GM19397 (cell line): ENCODE data around the gene ZNF12.

Experiments
- ATAC-seq: cut with Tn5 transposase; IDR thresholded peaks from one replicate; pipeline ENCODE4 v1.9.1; 2021; ENCODE audit warnings: mild to moderate bottlenecking, moderate library complexity; ENCODE audit not compliant: unreplicated experiment

The ZNF12 gene

DNA sequence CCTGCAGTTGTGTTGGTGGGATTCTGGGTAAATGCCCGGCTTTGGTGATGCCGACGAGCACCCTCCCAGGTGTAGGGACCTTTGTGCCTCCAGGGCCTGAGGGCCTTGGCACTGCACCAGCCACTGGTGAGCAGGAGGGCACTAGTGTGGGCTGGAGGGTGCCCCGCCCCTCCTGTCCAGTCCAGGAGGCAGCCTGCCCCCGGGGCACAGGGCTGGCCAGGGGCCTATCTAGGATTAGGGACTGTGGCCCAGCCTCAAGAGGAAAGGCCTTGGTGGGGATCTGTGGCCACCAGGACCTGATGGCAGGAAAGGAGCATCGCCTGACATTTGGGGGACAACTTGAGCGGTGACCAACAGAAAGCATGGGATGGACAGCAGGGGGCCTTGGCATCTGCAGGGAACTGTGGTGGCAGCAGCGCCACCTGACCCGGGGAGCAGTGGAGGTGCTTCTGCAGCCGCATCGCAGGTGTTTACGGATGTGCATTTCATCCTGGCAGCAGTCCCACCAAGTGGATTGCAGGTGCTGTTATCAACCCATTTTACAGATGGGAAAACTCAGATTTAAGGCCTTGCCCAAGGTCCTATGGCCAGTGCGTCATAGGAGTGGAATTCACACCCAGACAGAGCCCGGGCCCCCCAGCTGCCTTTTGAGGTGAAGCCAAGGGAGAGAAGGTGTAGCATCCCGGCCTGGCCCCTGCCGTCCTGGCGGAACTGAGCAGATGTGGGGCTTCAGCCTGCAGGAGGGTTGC is 58.5 kb downstream of the ZNF12 start:
- no peak for ATAC-seq

GRCh38 chr7:6647541-6647940 is 59.2 kb downstream of the ZNF12 start:
- ATAC-seq: no peak

DNA sequence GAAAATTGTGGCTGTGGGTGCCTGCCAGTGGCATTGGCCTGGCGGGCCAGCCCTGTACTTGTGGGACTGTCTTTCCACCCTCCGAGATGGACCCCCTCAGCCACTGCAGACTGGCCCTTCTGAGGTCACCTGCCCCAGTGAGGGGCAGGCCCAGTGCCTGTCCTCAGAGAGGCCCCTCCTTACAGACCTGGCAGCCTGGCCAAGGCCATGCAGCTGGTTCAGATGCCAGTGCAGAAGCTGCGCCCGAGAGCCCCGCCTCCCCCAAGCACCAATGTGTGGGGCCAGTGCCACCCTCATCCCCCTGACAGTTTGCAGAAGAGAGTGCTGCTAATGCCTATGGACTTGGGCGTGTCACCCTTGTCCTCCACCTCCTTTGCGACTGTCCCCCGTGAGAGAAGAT is 59.7 kb downstream of the ZNF12 start:
- ATAC-seq: no peak

DNA sequence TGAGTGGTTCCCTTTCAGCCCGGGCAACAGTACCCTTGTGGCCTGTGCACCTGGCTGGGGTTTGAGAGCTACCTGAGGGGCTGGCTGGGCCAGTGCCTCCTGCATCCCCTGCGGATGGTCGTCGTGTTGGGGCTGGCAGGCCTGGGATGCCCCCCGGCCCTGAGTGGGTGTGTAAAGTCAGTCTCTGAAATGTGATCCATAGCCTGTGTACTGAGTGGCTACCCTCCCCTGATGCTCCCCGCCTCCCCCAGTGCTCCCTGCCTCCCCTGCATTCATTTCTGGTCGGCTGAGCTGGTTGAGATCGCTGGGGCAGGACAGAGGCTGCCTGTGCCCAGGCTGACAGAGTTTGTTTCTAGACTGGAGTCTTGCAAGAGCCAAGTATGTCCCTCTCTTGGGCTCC is 60.3 kb downstream of the ZNF12 start:
- ATAC-seq: no peak

DNA sequence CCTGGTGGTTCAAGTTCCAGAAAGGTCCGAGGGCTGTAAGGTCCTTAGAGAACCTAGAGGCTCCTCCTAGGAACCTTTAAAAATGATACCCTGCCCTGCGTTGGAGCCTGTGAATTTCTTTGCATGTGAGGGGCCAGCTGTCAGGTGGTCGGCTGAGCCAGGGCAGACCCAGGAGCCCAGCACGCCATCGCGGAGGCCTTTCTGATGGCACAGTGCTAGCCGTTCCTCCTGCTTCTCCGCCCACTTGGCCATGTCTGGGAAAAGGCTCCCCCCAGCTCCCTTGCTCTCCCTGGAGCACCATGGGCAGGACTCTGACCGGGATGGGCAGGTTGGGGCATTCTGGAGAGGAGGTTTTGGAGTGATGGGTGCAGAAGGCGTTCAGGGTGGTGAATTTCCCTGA is 62.0 kb downstream of the ZNF12 start:
- ATAC-seq: no peak

- ATAC-seq: no peak
Measured at GRCh38 chr7:6643915-6644625, 62.7 kb downstream of the ZNF12 start.

DNA sequence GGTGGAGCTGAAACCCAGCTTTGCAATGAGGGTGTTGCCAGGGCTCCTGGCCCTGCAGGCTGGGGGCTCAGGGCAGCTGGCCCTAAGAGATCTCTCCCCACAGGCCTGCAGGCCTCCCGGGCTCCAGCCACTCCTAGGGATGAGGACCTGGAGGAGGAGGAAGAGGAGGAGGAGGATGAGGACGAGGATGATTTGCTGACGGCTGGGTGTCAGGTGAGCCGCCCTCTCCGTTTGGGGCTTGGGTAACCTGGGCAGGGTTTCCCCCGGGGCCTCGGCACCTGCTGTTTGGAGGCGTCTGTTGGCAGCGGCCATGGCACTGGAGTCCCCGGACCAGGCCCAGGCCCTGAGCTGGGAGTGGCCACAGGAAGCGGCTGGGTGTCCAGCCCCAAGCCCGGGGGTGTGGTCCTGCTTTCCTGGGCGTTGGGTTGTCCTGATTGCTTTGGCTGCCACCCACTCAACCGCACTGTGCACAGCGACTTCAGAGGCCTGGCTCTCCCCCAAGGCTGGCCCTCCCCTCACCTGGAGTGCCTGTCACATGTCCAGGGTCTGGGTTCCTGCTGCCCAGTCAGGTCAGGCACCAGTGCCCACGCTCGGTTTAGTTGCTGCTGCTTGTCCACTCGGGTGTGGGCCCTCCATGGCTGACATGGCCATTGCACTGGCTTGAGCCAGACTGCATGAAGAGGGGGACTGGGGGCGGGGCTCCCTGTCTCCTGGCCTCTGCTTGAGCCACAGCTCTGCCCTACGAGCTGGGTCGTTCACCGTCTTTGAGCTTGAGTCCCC is 63.7 kb downstream of the ZNF12 start:
- ATAC-seq: no peak

GRCh38 chr7:6642239-6642839 is 64.4 kb downstream of the ZNF12 start:
- ATAC-seq: no peak

DNA sequence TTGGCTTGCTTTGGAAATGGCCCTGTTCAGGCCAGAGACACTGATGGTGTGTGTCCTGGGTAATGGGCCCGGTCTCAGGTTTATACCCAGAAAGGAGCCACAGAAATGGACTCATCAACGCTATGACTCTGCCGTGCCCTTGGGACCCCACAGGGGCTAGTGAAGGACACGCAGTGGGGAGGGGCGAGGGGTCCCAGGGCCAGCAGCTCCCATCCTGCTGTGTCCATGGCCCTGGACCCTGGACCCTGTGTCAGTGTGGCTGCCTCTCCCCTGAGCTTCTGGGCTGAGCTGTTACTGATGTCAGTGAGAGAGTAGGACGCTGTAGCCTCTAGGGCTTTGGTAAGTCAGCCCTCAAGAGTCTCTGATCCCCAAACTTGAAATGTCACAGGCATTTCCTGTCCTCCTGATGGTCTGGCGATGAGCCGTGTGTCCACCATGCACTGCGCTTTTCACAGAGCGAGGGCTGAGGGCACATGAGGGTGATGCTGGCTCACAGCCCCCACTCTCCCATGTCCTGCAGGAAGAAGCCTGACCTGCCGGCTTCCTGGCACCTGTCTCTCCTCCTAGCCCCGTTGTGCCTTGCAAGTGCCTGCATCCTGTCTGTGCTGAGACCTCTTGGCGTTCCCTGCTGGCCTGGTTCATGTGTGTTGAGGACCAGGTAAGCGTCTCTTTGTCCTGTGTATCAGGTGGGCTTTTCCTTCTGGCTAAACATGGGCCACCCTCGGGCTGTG is 65.3 kb downstream of the ZNF12 start:
- ATAC-seq: no peak

DNA sequence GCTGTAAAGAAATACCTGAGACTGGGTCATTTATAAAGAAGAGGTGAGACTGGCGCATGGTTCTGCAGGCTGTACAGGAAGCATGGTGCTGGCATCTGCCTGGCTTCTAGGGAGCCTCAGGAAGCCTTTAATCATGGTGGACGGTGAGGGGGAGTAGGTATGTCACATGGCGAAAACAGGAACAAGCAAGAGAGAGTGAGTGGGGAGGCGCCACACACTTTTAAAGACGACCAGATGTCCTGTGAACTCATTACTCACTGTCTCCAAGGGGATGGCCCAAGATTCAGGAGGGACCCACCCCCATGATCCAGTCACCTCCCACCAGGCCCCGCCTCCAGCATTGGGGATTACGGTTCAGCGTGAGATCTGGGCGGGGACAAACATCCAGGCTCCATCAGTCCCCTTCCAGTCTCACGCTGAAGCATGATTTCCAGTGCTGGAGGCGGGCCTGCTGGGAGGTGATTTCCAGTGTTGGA is 66.5 kb downstream of the ZNF12 start:
- no peak for ATAC-seq

DNA sequence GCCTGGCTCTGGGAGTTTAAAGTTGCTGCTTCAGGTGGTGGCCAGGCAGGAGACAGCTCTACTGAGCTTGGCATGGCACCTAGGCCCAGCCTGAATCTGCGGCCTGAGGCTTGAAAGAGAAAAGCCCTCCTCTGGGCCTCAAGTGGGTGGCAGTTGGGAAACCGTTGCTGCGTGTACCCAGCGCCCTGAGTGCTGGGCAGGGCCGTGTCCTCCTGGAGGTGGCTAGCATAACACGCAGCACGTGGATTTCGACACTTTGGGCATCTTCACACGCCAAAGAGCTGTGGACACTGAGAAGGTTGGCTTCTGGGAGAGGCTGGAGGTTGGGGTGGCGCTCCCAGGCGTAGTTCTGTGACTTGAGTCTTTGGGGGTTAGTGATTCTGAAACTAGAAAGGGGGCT is 67.1 kb downstream of the ZNF12 start:
- ATAC-seq: no peak

DNA sequence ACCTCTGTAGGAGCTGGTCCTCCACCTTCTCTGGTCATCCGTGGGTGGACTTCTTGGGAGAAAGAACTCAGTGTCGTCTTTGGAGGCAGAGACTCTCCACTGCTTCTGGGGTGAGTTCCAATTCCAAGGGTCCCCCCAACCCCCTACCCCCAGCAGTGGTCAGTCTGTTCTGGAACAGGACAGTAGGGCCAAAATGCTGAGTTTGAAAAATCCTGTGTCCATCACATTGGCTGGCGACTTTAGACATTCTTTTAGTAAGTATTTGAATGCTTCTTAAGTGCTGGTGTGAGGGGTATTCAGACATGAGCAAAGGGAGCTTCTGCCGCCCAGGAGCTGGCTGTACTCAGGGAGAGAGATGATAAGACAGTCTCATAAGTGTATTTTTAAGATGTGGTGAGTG is 67.7 kb downstream of the ZNF12 start:
- ATAC-seq: no peak
